G401.6 (cell line): ENCODE measurements around the gene GID8.

Experiments
- FAIRE-seq: peaks from 2 replicates; lab custom pipeline; 2012; peaks lifted over from hg19 to GRCh38; lab: Jason Lieb, UNC

Gene GID8

DNA sequence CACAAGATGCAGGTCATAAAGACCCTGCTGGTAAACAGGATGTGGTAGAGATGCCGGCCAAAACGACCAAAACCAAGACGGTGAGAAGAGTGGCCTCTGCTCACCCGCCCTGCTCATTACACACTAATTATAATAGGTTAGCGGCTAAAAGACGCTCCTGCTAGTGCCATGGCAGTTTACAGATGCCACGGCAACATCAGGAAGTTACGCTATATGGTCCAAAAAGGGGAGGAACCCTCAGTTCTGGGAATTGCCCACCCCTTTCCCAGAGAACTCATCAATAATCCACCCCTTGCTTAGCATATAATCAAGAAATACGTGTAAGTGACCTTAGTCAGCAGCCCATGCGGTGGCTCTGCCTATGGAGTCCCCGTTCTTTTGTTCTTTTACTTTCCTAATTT is 51.3 kb downstream of the GID8 start:
- no peak for FAIRE-seq

DNA sequence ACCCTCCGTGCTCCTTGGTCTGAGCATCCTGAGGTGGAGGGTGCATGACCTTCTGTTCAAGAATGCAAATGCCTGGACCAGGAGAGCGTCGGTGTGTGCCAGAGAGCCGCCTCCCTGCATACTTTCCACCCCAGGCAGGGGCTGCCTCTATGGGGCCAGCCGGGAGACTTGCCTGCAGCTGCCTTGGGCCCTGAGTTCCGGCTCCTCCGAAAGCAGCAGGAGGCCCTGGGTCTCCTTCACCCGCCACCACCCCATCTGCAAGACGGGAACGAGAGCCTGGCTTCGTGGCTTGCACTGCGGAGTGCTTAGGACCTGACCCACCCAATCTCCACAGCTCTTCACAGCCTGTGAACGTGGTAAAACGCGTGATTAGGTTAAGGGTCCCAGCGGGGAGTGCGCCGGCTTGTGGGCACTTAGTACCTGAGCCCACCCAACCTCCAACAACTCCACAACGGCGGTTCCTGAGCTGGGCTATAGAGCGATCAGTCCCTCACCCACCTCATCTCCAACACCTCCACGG is 52.4 kb downstream of the GID8 start:
- no peak for FAIRE-seq

DNA sequence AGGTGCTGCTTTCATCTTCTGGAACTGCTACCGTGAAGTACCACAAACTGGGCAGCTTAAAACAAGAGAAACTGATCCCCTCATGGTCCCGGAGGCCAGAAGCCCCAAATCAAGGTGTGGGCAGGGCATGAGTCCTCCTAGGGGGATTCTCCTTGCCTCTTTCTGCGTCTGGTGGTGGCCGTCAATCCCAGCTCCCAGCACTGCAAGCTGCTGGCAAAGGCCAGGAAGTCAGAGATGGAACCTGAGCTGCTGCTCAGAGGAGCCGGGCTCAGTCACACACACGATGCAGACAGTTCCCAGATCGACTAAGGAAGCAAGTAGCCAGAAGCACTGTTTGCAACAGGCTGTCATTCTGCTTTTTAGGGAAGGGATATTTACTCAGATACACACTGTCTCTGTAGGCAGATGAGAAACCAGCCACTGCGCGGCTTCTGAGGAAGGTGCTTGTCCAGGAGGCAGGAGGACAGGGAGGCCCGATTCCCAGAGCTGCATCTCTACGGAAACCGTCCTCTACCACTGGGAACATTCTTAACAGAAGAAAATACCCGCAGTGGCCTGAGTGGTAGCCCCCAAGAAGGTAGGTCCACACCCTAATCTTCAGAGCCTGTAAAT is 53.4 kb downstream of the GID8 start:
- FAIRE-seq: no peak

DNA sequence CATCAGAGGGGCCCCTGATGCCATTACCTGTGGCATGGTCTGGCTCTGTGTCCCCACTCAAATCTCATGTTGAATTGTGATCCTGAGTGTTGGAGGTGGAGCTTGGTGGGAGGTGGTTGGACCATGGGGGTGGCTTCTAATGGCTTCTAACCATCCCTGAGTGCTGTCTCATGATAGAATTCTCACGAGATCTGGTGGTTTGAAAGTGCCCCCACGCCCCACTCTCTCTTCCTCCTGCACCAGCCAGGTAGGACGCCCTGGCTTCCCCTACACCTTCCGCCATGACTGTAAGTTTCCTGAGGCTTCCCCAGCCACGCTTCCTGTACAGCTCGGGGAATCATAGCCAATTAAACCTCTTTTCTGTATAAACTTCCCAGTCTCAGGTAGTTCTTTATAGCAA is 53.9 kb downstream of the GID8 start:
- FAIRE-seq: no peak

DNA sequence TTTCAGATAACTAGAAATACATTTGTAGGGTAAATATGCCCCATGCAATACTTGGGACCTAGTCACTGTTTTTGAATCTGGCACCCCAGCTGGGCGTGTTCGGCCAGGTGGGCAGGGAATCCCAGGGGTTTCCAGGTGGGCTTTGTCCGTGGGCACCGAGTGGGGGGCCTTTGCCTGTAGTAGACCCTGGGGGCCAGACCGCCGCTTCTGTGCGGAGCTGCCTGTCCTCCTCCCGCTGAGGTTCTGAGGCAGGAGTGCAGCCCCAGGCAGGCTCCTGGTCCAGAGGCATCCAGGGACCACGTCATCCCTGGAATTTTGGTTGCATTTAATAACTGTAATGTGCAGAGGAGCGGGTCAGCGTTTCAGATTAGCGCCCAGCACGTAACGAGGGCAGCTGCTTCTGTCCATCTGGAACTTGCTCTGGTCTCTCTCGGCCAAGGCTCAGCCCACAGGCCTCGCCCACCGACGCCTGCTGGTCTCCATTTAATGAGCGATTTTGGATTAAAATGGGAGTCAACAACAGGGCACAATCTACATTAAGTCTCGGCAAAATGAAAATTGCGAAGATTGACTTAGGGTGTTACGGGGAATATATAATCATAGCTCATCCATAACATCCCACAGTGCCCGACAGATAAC is 56.0 kb downstream of the GID8 start:
- no peak for FAIRE-seq

DNA sequence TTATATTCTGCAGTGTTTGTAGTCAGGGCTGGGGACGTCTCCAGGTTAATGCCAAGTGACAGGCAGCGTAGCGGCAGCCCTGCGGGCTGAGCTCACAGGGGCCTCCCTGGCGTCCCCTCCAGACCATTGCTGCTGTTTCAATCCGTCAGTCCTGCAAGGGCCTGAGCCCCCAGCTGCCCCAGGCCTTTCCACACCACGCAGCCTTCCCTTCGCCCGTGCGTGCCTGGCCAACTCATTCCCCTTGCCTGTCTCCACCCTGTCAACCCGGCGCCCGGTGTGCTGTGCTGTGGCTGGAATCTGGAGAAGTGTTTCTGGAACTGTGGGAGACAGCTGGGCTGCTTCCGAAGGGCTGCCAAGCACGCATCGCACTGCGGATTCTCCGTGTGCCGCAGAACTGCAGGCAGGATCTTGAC is 56.9 kb downstream of the GID8 start:
- FAIRE-seq: no peak

DNA sequence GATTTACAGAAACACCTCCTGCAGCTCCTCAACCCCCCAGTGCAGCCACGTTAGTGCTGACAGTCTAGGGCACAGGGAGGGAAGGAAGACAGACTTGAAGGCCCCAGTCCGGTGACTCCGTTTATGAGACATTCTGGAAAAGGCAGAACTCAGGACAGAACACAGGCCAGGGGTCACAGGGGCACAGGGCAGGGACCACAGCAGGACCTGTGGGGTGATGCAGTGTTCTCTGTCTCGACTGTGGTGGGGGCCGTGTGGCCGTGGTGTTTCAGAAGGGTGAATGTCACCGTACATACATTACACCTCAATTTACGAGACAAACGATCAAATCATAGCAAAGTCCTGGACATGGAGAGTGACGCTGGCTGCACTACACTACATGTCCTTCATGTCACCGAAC is 57.5 kb downstream of the GID8 start:
- no peak for FAIRE-seq

DNA sequence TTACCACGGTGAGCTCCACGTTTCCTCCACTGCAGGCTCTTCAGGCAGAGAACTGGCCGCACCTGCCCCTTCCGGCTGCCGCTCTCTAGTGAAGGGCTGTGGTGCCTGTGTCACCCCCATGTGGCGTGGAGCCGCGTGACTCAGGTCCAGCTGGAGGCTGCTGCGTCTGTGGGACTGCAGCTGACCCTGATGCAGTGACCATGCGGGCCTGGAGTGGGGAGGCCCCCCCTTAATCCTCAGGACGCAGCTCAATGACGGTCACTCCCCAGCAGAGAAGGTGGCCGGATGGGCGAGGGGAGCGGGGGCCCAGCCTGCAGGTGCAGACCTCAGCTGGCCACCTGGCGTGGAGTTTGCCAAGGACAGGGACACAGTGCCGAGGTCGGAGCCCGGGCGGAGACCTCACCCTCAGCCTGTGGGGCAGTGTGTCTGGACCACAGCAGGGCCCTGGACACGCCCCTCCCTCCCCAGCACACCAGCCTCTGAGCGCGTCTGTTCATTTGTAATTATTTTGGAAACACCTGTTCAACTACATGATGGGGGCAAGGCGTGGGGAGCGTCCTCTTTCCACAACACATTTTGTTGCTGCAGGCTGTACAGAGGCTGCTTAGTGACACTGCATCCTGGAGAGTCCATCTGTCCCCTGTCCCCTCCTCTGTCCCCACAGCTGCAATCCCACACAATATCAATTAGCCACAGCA is 58.1 kb downstream of the GID8 start:
- FAIRE-seq: no peak

DNA sequence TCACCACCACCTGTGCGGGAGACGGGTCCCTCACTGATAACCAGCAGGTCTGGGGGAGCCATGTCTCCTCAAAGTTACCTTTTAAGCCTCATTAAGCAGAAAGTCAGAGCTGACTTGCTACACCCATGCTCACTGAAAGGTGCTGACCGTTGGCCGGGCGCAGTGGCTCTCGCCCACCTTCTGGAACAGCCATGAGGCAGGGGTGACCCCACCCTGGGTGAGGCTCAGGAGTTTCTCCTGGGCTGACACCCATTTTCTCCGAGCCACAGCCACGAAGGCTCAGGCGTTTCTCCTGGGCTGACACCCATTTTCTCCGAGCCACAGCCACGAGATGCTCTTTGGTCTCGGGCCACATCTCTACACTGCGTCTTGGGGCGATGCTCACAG is 58.6 kb downstream of the GID8 start:
- FAIRE-seq: no peak

DNA sequence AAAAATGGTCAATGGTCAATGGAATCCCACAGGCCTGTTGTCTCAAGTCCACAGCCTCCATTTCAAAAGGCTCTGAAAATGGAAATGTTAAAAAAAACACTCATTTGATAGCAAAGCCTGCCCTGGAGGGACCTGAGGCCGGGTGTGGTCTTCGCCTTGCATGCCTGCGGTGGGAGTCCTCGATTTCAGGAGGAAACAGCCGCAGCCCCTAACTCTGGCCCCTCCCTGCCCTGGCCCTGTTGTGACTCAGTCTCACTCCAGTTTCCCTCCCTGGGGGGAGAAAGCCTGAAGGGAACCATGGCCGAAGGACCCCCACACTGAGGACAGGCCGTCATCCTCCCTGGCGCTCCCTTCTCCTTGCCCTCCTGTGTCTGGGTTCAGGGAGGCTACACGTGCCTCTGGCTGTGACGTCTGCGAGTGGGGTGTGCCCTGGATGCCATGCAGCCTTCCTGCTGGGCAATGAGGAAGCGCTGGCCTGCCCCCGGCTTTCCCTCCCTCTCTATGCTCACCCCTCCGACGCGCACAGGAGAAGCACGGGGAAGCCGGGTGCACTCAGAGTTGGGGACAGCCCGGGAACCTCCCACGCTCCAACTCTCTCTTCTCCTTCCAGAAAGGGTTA is 59.6 kb downstream of the GID8 start:
- FAIRE-seq: no peak
